Calu3 (cell line): Measurements from ENCODE around the gene NPTX1. TPM values are rescaled to one million over a fixed set of nuclear protein-coding genes. Genes with fewer than 3 reads are reported as not detected.

Source experiments
- BruUV-seq: library from RNA; stranded (reverse); fragments of 400-500 nt; replicated peaks from 2 replicates; lab custom pipeline; 2021; lab: Mats Ljungman, UMichigan
- CTCF ChIA-PET: fragments of 300-600 bp; sonication (Branson Sonifier 250); formaldehyde crosslinking; loops from one replicate; lab custom pipeline; 2022; ENCODE audit warnings: antibody characterized with exemption; lab: Charles Lee
- DNase-seq: peaks from one replicate; pipeline ENCODE4 v3.0.0; 2022
- H3K27ac Mint-ChIP-seq: one replicate; pipeline ENCODE4 v1.8.0; 2022; ENCODE audit warnings: mixed read lengths; ENCODE audit not compliant: unreplicated experiment
- H3K27me3 Mint-ChIP-seq: one replicate; pipeline ENCODE4 v1.8.0; 2022; ENCODE audit warnings: mixed read lengths; ENCODE audit not compliant: unreplicated experiment
- H3K36me3 Mint-ChIP-seq: one replicate; pipeline ENCODE4 v1.8.0; 2022; ENCODE audit warnings: mild to moderate bottlenecking, moderate library complexity, mixed read lengths; ENCODE audit not compliant: insufficient read depth, unreplicated experiment
- H3K4me1 Mint-ChIP-seq: one replicate; pipeline ENCODE4 v1.8.0; 2022; ENCODE audit warnings: mild to moderate bottlenecking, low read depth, mixed read lengths; ENCODE audit not compliant: unreplicated experiment
- H3K4me3 Mint-ChIP-seq: one replicate; pipeline ENCODE4 v1.8.0; 2022; ENCODE audit warnings: mild to moderate bottlenecking, low read depth, moderate library complexity, mixed read lengths; ENCODE audit not compliant: unreplicated experiment
- H3K9me3 Mint-ChIP-seq: one replicate; pipeline ENCODE4 v1.8.0; 2022; ENCODE audit warnings: low read depth, mixed read lengths; ENCODE audit not compliant: unreplicated experiment
- intact Hi-C: fragments of 100-400 bp; cut with micrococcal nuclease; formaldehyde crosslinking; loops from one replicate; pipeline ENCODE4 v1.10.0; 2022; ENCODE audit not compliant: unreplicated experiment
- total RNA-seq: library from RNA; stranded (reverse); gene quantifications from 2 replicates; pipeline ENCODE4 v1.2.3, GENCODE V29; 2022
- TF ChIP-seq, protein P1 (sequence below): fragments of 200-600 bp; IDR thresholded peaks from one replicate; pipeline ENCODE4 v1.8.0; 2022; ENCODE audit warnings: antibody characterized with exemption; ENCODE audit not compliant: unreplicated experiment

The NPTX1 gene
- total RNA-seq, 1 experiment from 2014 or later = 0.21 TPM

DNA sequence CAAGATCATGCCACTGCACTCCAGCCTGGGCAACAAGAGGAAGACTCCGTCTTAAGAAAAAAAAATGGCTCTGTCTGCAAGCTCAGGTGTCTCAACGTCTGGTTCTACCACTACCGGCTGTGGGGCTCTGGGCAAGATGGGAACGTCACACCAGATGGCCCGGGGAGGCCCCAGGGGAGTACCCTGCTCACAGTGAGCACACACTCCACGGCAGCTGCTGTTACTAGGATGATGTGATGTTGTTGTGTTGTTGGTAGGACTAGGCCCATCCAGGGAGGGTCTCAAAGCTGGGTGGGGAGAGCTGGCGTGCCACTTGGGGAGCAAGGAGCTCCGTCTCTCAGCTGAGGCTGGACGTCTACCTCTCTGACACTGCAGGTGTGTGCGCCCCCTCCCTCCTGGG is 9.4 kb upstream of the NPTX1 start:
- TF ChIP-seq, protein P1, sequence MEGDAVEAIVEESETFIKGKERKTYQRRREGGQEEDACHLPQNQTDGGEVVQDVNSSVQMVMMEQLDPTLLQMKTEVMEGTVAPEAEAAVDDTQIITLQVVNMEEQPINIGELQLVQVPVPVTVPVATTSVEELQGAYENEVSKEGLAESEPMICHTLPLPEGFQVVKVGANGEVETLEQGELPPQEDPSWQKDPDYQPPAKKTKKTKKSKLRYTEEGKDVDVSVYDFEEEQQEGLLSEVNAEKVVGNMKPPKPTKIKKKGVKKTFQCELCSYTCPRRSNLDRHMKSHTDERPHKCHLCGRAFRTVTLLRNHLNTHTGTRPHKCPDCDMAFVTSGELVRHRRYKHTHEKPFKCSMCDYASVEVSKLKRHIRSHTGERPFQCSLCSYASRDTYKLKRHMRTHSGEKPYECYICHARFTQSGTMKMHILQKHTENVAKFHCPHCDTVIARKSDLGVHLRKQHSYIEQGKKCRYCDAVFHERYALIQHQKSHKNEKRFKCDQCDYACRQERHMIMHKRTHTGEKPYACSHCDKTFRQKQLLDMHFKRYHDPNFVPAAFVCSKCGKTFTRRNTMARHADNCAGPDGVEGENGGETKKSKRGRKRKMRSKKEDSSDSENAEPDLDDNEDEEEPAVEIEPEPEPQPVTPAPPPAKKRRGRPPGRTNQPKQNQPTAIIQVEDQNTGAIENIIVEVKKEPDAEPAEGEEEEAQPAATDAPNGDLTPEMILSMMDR = no peak
- intact Hi-C loops = no loop called here
- BruUV-seq = no TSS peak
- no peak overlapping the region for H3K27ac Mint-ChIP-seq
- peaks cover 75% of the 10 kb centered on the region for H3K27me3 Mint-ChIP-seq
- no peak for DNase-seq
- CTCF ChIA-PET = no interaction called here
- H3K4me3 Mint-ChIP-seq = no peak overlapping the region
- H3K9me3 Mint-ChIP-seq = no peaks in the 10 kb centered on the region
- H3K36me3 Mint-ChIP-seq = peaks cover 4% of the 10 kb centered on the region
- peaks cover 23% of the 10 kb centered on the region for H3K4me1 Mint-ChIP-seq

DNA sequence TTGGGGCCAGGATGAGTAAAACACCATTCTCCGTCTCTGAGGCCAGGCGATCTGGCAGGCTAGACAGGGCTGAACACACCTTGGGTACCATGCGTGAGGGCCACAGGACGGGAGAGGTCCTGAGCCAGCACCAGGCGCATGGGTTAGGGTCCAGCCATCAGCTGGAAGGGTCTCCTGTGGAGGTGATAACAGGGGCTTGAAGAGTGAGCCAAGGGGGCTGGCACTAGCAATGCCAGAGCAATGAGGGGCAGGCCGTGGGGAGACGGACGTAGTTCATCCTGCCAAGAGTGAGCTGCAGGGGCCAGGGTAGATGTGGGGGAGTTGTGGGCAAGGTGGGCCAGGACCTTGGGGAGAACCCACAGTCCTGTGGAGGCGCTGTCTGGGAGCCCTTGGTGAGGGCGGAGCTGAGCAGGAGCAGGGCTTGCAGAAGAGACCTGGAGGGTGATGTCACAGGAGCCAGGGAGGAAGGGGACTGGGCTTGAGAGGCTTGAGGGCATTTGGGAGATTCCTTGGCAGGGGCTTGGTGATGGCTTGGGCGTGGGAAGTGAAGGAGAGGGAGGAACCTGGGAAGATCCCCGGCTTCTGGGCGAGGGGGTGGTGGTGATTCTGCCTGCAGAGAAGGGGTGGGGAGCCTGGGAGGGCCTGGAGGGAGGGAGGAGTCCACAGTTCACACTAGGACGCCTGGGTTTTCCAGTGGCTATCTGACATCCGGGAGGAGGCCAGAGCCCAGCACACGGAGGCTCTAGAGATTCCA is 6.3 kb upstream of the NPTX1 start:
- H3K36me3 Mint-ChIP-seq = peaks cover 4% of the 10 kb centered on the region
- DNase-seq = no peak
- BruUV-seq = no TSS peak
- no peak overlapping the region for H3K4me3 Mint-ChIP-seq
- H3K4me1 Mint-ChIP-seq = peaks cover 25% of the 10 kb centered on the region
- no peak overlapping the region for H3K27ac Mint-ChIP-seq
- CTCF ChIA-PET = no interaction called here
- intact Hi-C loops = no loop called here
- TF ChIP-seq, protein P1 = no peak
- H3K9me3 Mint-ChIP-seq = no peaks in the 10 kb centered on the region
- peaks cover 79% of the 10 kb centered on the region for H3K27me3 Mint-ChIP-seq

DNA sequence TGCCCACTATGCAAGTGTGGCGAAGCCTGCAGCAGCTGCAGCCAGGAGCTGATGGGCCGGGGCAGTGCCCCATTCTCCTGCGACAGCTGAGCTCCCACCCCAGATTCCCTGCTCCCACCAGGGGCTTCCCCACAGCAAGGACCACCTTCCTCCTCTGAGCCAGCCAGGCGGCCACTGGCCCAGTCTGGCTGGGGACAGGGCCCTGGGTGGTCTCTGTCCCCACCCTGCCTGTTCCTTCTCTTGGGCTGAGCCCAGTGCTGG is 5.6 kb upstream of the NPTX1 start:
- TF ChIP-seq, protein P1 = no peak
- Mint-ChIP-seq H3K27ac (no peak overlapping the region), H3K9me3 (no peaks in the 10 kb centered on the region), H3K4me1 (peaks cover 25% of the 10 kb centered on the region), H3K27me3 (peaks cover 71% of the 10 kb centered on the region), H3K4me3 (no peak overlapping the region), H3K36me3 (peaks cover 4% of the 10 kb centered on the region)
- CTCF ChIA-PET = no interaction called here
- no TSS peak for BruUV-seq
- intact Hi-C loops = no loop called here
- DNase-seq = no peak

DNA sequence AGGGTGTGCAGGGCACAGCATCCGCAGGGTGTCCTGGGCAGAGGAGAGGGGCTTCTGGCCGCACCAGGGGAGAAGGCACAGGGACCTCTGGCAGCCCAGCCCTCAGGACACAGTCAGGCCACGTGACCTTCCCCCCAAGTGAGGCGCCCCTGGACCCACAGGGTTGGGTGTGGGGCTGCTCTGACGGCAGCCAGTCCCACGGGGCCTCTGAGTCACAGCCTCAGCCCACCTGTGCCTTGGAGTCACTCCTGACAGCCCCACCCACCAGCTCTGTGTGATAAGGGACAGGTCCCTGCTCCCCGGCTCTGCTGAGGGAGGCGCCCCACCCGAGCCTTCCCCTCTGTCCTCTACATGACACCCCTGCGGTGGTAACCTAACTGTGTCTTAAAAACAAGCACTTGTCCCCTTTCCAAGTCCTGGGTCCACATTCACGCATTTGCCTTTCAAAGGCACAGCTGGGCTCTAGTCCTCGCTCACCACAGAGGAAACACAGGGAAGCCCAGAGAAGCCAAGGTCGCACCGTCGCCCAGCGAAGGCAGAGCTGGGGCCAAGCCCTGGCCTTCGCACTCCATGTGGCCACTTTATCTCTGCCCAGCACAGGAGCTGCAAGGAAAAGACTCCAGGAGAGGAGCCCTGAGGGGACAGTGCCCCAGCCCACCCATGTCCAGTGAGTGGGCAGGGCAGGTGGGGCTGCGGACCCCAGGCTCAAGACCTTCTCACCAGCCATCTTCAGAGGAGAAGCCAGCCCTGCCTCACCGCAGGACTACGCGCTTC is 5.1 kb upstream of the NPTX1 start:
- Mint-ChIP-seq H3K27me3 (peaks cover 66% of the 10 kb centered on the region), H3K4me3 (no peak overlapping the region), H3K9me3 (no peaks in the 10 kb centered on the region), H3K27ac (no peak overlapping the region), H3K4me1 (peaks cover 25% of the 10 kb centered on the region), H3K36me3 (peaks cover 4% of the 10 kb centered on the region)
- TF ChIP-seq, protein P1 = no peak
- CTCF ChIA-PET = no interaction called here
- BruUV-seq = no TSS peak
- intact Hi-C loops = no loop called here
- no peak for DNase-seq
